ENCODE measurements around the gene IFITM2. TPM values are rescaled to one million over a fixed set of nuclear protein-coding genes. Genes with fewer than 3 reads are reported as not detected.

IFITM2 gene
- polyA plus RNA-seq, 1 experiment, result 219 TPM

DNA sequence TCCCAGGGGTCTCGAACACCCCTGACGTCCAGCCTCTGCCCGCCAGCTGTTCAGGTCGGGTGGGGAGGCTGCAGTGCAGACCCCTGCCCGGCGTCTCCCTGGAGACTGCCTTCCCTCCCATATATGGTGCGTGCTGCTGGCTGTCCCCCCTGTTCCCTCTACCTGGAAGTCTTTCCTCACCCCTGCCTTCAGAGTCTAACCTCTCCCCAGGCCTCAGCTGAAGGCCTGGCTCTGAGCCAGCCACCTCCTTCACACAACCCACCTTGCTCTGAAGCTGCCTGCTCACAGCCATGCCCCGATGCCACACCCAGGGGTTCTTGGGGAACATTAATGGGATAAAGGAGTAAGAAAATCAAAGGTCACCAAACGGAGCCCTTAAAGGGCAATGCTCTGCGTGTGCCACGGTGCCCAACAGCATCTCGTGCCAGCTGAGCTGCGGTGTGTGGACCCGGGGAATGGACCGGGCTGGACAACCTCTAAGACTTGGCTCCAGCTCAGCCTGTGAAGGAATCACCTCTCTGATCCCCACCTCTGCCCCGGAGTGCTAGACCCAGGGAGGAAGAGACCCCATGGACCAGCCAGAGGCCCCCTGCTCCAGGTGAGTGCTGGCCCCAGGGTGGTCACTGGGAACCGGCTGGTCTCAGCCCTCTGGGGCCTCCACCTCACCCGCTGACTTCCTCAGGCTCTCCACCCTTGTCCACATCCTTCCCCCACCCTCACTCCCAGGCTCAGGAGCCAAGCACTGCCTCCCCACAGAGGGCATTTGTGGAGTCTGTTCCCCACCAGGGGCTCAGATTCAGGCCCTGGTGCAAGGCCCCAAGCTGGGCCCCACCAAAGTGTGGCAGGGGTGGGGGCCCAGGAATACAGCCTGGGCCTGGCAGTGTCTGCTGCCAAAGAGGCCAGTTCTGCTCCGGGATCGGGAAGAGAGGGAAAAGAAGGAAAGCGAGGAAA lies 29.3 kb upstream of the IFITM2 start, which contains the start of gene NLRP6:
NLRP6 (plus strand) TSS at position 407 of the 951 bp plus-strand sequence; CDS start at position 570, 163 bp downstream.
- no peak for TF ChIP-seq CTCF (IDR thresholded peaks at IDR 0.05; ENCODE audit: low read depth, low read length)
- DNase-seq (ENCODE audit: low read depth, low spot score), result no peak
- Histone ChIP-seq H3K27me3 (ENCODE audit: control insufficient read depth, insufficient read depth, low read length) (peaks cover 61% of the 10 kb centered on the region), H3K27ac (ENCODE audit: low read depth, low read length) (no peak within 1 kb of the TSS), H3K9me3 (ENCODE audit: control insufficient read depth, insufficient read depth, low read length) (no peaks in the 10 kb centered on the region; the same call in 1 of the 2 replicates), H3K4me3 (ENCODE audit: low read depth, low read length) (no peak within 1 kb of the TSS)
- CTCF ChIA-PET, result no interaction called here
- POLR2A ChIA-PET, result no interaction called here

DNA sequence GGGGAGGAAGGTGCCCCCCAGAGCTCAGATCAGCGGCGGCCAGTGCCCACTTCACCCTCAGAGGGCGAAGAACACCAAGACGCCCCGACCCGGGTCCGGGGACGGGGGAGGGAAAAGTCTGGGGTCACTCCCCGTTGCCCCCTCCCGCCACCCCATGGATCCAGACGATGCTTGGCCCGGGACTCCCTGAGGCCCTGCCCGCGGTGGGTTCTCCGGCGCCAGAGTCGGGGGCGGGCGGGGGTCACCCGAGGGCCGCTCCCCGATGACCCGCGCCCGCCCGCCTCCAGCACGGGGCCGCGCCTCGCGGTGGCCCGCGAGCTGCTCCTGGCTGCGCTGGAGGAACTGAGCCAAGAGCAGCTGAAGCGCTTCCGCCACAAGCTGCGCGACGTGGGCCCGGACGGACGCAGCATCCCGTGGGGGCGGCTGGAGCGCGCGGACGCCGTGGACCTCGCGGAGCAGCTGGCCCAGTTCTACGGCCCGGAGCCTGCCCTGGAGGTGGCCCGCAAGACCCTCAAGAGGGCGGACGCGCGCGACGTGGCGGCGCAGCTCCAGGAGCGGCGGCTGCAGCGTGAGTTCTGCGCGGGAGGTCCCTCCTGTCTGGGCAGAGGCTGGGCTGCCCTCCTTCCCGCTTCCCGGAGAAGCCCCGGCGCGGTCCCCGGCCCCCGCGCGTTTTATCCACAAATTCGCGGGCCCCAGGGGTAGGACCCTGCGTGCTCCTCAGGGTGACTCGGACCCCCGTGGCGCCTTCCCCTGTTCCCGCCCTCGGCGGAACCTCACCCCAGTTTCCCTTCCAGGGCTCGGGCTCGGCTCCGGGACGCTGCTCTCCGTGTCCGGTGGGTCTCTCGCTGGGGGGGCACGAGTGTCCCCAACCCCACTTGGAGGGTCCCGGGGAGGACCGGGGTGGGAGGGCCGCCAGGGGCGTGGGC lies 28.3 kb upstream of the IFITM2 start:
- POLR2A ChIA-PET, result no interaction called here
- Histone ChIP-seq H3K27me3 (ENCODE audit: control insufficient read depth, insufficient read depth, low read length) (peaks cover 62% of the 10 kb centered on the region), H3K9me3 (ENCODE audit: control insufficient read depth, insufficient read depth, low read length) (no peaks in the 10 kb centered on the region; the same call in 1 of the 2 replicates), H3K27ac (ENCODE audit: low read depth, low read length) (no peak overlapping the region), H3K4me3 (ENCODE audit: low read depth, low read length) (no peak overlapping the region)
- no peak for DNase-seq (ENCODE audit: low read depth, low spot score)
- CTCF ChIA-PET, result interaction anchor here (0.6 kb wide), 1 partner anchor 70 kb away, joined by 3 read pairs; no protein-coding TSS in a partner anchor
- no peak for TF ChIP-seq CTCF (IDR thresholded peaks at IDR 0.05; ENCODE audit: low read depth, low read length)

- DNase-seq (ENCODE audit: low read depth, low spot score), result no peak
- ChIA-PET CTCF (interaction anchor here (0.6 kb wide), 1 partner anchor 71 kb away, joined by 3 read pairs; no protein-coding TSS in a partner anchor), POLR2A (no interaction called here)
- no peaks in the 10 kb centered on the region; the same call in 1 of the 2 replicates for H3K9me3 ChIP-seq (ENCODE audit: control insufficient read depth, insufficient read depth, low read length)
- H3K27ac ChIP-seq (ENCODE audit: low read depth, low read length), result no peak overlapping the region
- peaks cover 62% of the 10 kb centered on the region for H3K27me3 ChIP-seq (ENCODE audit: control insufficient read depth, insufficient read depth, low read length)
- TF ChIP-seq CTCF (IDR thresholded peaks at IDR 0.05; ENCODE audit: low read depth, low read length), result no peak
- no peak overlapping the region for H3K4me3 ChIP-seq (ENCODE audit: low read depth, low read length)
Measured at GRCh38 chr11:279966-280705, 27.5 kb upstream of the IFITM2 start.

DNA sequence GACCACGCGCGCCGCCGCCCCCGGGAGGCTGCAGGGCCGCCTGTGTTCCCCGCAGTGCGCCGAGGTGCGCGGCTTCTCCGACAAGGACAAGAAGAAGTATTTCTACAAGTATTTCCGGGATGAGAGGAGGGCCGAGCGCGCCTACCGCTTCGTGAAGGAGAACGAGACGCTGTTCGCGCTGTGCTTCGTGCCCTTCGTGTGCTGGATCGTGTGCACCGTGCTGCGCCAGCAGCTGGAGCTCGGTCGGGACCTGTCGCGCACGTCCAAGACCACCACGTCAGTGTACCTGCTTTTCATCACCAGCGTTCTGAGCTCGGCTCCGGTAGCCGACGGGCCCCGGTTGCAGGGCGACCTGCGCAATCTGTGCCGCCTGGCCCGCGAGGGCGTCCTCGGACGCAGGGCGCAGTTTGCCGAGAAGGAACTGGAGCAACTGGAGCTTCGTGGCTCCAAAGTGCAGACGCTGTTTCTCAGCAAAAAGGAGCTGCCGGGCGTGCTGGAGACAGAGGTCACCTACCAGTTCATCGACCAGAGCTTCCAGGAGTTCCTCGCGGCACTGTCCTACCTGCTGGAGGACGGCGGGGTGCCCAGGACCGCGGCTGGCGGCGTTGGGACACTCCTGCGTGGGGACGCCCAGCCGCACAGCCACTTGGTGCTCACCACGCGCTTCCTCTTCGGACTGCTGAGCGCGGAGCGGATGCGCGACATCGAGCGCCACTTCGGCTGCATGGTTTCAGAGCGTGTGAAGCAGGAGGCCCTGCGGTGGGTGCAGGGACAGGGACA lies 26.7 kb upstream of the IFITM2 start:
- H3K27me3 ChIP-seq (ENCODE audit: control insufficient read depth, insufficient read depth, low read length), result peaks cover 64% of the 10 kb centered on the region
- no peak for DNase-seq (ENCODE audit: low read depth, low spot score)
- no peak overlapping the region for H3K4me3 ChIP-seq (ENCODE audit: low read depth, low read length)
- TF ChIP-seq CTCF (IDR thresholded peaks at IDR 0.05; ENCODE audit: low read depth, low read length), result no peak
- H3K9me3 ChIP-seq (ENCODE audit: control insufficient read depth, insufficient read depth, low read length), result no peaks in the 10 kb centered on the region; the same call in 1 of the 2 replicates
- CTCF ChIA-PET, result no interaction called here
- H3K27ac ChIP-seq (ENCODE audit: low read depth, low read length), result no peak overlapping the region
- POLR2A ChIA-PET, result no interaction called here
